Measurements from ENCODE around the gene HOXB7. TPM values are rescaled to one million over a fixed set of nuclear protein-coding genes. Genes with fewer than 3 reads are reported as not detected.

The HOXB7 gene
- total and polyA plus RNA-seq, 2 of the 13 experiments (the other 11 are each of a cell fraction or from before 2014, with no cell fraction given), result 0.04 TPM; not detected in 1

DNA sequence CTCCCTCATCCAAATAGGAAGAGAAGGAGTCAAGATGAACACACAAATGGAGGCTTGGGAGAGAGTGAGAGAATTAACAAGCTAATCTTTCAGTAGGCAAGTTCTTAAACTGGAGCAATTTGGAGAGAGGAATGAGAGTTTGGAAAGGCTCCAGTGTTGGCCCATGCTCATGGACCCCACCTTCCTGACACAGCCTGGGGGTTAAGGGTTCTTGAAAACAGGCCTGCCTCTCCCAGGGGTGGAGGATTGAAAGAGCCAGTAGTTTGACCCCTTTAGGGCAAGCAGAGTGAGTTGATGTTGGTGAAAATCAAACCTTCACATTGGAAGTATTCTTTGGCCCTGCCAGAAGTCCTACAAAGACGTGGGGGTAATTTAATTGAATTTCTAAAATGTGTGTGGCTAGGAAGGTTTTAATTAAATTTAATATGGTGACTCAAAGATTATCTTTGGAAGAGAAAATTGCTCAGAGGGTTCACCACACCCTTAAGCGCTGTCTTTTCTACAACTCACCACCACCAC is 26.5 kb downstream of the HOXB7 start:
- Histone ChIP-seq H3K4me1 (ENCODE audit: insufficient read depth, low read length) (peaks cover 7% of the 10 kb centered on the region; the same call in 1 of the 2 replicates), H3K4me2 (ENCODE audit: low read depth, low read length) (no peak overlapping the region), H4K20me1 (ENCODE audit: insufficient read depth, low read length) (peaks cover 4% of the 10 kb centered on the region; the same call in 1 of the 2 replicates), H3K27ac (ENCODE audit: extremely low read length, insufficient read depth, low read length) (no peak overlapping the region), H3K79me2 (ENCODE audit: insufficient read depth, low read length) (no peaks in the 10 kb centered on the region), H3K27me3 (ENCODE audit: control insufficient read depth in 1 of 2, insufficient read depth in 2 of 2, low read length in 2 of 2) (peaks cover 31 to 95% of the 10 kb centered on the region in 2 experiments), H3K9me3 (ENCODE audit: low read length) (no peaks in the 10 kb centered on the region), H3K36me3 (replicated peaks in 1 of 2; ENCODE audit: control insufficient read depth in 1 of 2, insufficient read depth in 2 of 2, low read length in 2 of 2) (no peaks in the 10 kb centered on the region), H2AFZ (ENCODE audit: low read length) (no peak overlapping the region), H3K4me3 (replicated peaks in 1 of 3; ENCODE audit: insufficient read depth in 1 of 3, low read depth in 2 of 3, low read length in 3 of 3) (no peak overlapping the region), H3K9ac (ENCODE audit: insufficient read depth, low read depth, low read length) (no peak overlapping the region)
- DNase-seq (ENCODE audit: low spot score) (no peak), ATAC-seq (no peak), FAIRE-seq (no peak)
- ChIA-PET CTCF (ENCODE audit: low intra/inter-chr PET ratio, low total read pairs) (no interaction called here), POLR2A (no interaction called here)
- in situ Hi-C loops (cut with HindIII; ENCODE audit: extremely low pct_ligation_motif_present, low pct_unique_long_range_greater_than_20kb), result no loop called here
- 6% methylated on average over 2 of the region's 2 CpGs for WGBS (ENCODE audit: low lambda C conversion rate)
- intact Hi-C loops (cut with micrococcal nuclease; ENCODE audit: unreplicated experiment), result no loop called here
- BruUV-seq (replicated peaks), result no TSS peak
- no peak for TF ChIP-seq THYN1 (CRISPR knock-in tag; IDR thresholded peaks at IDR 0.05; ENCODE audit: borderline replicate concordance, low read depth)
- TF ChIP-seq ZNF850 (CRISPR knock-in tag; conservative IDR thresholded peaks at IDR 0.05), result no peak
- TF ChIP-seq ZNF251 (CRISPR knock-in tag; IDR thresholded peaks at IDR 0.05), result no peak
- no peak for TF ChIP-seq ZNF629 (CRISPR knock-in tag; conservative IDR thresholded peaks at IDR 0.05)
- TF ChIP-seq, protein P1, sequence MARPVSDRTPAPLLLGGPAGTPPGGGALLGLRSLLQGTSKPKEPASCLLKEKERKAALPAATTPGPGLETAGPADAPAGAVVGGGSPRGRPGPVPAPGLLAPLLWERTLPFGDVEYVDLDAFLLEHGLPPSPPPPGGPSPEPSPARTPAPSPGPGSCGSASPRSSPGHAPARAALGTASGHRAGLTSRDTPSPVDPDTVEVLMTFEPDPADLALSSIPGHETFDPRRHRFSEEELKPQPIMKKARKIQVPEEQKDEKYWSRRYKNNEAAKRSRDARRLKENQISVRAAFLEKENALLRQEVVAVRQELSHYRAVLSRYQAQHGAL (CRISPR knock-in tag; IDR thresholded peaks at IDR 0.05; ENCODE audit: not compliant biosample characterization), result no peak
- TF ChIP-seq ZC3H13 (CRISPR knock-in tag; IDR thresholded peaks at IDR 0.05), result no peak
- no peak for TF ChIP-seq HIC2 (CRISPR knock-in tag; IDR thresholded peaks at IDR 0.05; ENCODE audit: low read depth)
- TF ChIP-seq TAF1 (CRISPR knock-in tag; IDR thresholded peaks at IDR 0.05), result no peak
- TF ChIP-seq ZNF253 (CRISPR knock-in tag; IDR thresholded peaks at IDR 0.05; ENCODE audit: borderline replicate concordance), result no peak
- TF ChIP-seq MTERF4 (CRISPR knock-in tag; IDR thresholded peaks at IDR 0.05), result no peak
- no peak for TF ChIP-seq ELF3 (CRISPR knock-in tag; IDR thresholded peaks at IDR 0.05)
- TF ChIP-seq TGIF2 (CRISPR knock-in tag; IDR thresholded peaks at IDR 0.05), result no peak
- TF ChIP-seq, protein P2, sequence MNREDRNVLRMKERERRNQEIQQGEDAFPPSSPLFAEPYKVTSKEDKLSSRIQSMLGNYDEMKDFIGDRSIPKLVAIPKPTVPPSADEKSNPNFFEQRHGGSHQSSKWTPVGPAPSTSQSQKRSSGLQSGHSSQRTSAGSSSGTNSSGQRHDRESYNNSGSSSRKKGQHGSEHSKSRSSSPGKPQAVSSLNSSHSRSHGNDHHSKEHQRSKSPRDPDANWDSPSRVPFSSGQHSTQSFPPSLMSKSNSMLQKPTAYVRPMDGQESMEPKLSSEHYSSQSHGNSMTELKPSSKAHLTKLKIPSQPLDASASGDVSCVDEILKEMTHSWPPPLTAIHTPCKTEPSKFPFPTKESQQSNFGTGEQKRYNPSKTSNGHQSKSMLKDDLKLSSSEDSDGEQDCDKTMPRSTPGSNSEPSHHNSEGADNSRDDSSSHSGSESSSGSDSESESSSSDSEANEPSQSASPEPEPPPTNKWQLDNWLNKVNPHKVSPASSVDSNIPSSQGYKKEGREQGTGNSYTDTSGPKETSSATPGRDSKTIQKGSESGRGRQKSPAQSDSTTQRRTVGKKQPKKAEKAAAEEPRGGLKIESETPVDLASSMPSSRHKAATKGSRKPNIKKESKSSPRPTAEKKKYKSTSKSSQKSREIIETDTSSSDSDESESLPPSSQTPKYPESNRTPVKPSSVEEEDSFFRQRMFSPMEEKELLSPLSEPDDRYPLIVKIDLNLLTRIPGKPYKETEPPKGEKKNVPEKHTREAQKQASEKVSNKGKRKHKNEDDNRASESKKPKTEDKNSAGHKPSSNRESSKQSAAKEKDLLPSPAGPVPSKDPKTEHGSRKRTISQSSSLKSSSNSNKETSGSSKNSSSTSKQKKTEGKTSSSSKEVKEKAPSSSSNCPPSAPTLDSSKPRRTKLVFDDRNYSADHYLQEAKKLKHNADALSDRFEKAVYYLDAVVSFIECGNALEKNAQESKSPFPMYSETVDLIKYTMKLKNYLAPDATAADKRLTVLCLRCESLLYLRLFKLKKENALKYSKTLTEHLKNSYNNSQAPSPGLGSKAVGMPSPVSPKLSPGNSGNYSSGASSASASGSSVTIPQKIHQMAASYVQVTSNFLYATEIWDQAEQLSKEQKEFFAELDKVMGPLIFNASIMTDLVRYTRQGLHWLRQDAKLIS (CRISPR knock-in tag; IDR thresholded peaks at IDR 0.05), result no peak
- TF ChIP-seq EZH2 (conservative IDR thresholded peaks at IDR 0.05; ENCODE audit: low read depth, low read length), result no peak
- no peak for TF ChIP-seq IRX3 (CRISPR knock-in tag; IDR thresholded peaks at IDR 0.05; ENCODE audit: borderline replicate concordance, low read depth)
- no peak for TF ChIP-seq ZNF7 (CRISPR knock-in tag; IDR thresholded peaks at IDR 0.05)
- TF ChIP-seq HOXA7 (CRISPR knock-in tag; IDR thresholded peaks at IDR 0.05), result no peak
- TF ChIP-seq MEIS2 (CRISPR knock-in tag; IDR thresholded peaks at IDR 0.05), result no peak
- TF ChIP-seq DPF2 (CRISPR knock-in tag; IDR thresholded peaks at IDR 0.05; ENCODE audit: borderline replicate concordance, low read depth), result no peak

Measured in HepG2 (cell line).